Suprapubic skin (tissue), 4 donors: ENCODE data around the gene PRPS2. TPM values are rescaled to one million over a fixed set of nuclear protein-coding genes. Genes with fewer than 3 reads are reported as not detected.

Experiments
- DNase-seq, 2 donors: peaks; one replicate each; pipeline ENCODE4 v3.0.0-alpha.2; 2019; ENCODE audit warnings: low spot score in 2 of 2
- H3K27ac ChIP-seq: fragments of 200-600 bp; sonication (generic); one replicate; pipeline ENCODE4 v1.5.1; 2019
- H3K27me3 ChIP-seq: fragments of 200-600 bp; sonication (generic); one replicate; pipeline ENCODE4 v1.5.1; 2019
- H3K36me3 ChIP-seq: fragments of 200-600 bp; sonication (generic); one replicate; pipeline ENCODE4 v1.5.1; 2019
- H3K4me1 ChIP-seq: fragments of 200-600 bp; sonication (generic); one replicate; pipeline ENCODE4 v1.5.1; 2019
- H3K4me3 ChIP-seq: fragments of 200-600 bp; sonication (generic); one replicate; pipeline ENCODE4 v1.5.1; 2019; ENCODE audit warnings: mild to moderate bottlenecking
- H3K9me3 ChIP-seq: fragments of 200-600 bp; sonication (generic); one replicate; pipeline ENCODE4 v1.5.1; 2019
- CTCF ChIP-seq, 2 donors: fragments of 200-600 bp in 1 of 2; fragments of 450-650 bp in 1 of 2; sonication (generic) in 1 of 2; IDR thresholded peaks; one replicate each; pipeline ENCODE4 v1.5.1; 2016 to 2019; ENCODE audit warnings: antibody characterized with exemption in 2 of 2, mild to moderate bottlenecking in 1 of 2, moderate library complexity in 1 of 2
- EP300 ChIP-seq: sonication (generic); formaldehyde crosslinking; IDR thresholded peaks from one replicate; pipeline ENCODE4 v1.6.1; 2017; ENCODE audit warnings: antibody characterized with exemption
- POLR2A ChIP-seq, 2 donors: fragments of 450-650 bp; IDR thresholded peaks; one replicate each; pipeline ENCODE4 v1.6.1; 2017; ENCODE audit warnings: antibody characterized with exemption in 2 of 2, mild to moderate bottlenecking in 2 of 2, moderate library complexity in 2 of 2
- POLR2AphosphoS5 ChIP-seq, 3 donors: sonication (generic); formaldehyde crosslinking; IDR thresholded peaks; one replicate each; pipeline ENCODE4 v1.6.1; 2017; ENCODE audit warnings: antibody characterized with exemption in 3 of 3
- WGBS: methylation state at CpG from one replicate; pipeline ENCODE4 v1.1.5; 2018; 5-methylcytosine and 5-hydroxymethylcytosine counted together
- total RNA-seq, 4 donors: library from RNA; depleted of rRNA; stranded (reverse); fragments of >200 nt; gene quantifications; one replicate each; pipeline ENCODE4 v1.1.0, GENCODE V29; 2016

Gene PRPS2
- 100 to 1,000 TPM in 1 of 4 donors, 10 to 100 TPM in 3; 48.2 to 119 (median 70.1) TPM for total RNA-seq

- DNase-seq: peak; percentile 80 to 81
- 35% methylated on average over 30 of the region's 113 CpGs for WGBS
- peaks cover 8% of the 10 kb centered on the region for H3K4me1 ChIP-seq
- peak within 1 kb of the TSS; percentile 45 for H3K27ac ChIP-seq
- TF ChIP-seq POLR2AphosphoS5 (IDR thresholded peaks at IDR 0.05) (peak in 1 of 3 donors; percentile 40), POLR2A (IDR thresholded peaks at IDR 0.05) (peak in 1 of 2 donors; percentile 35), CTCF (IDR thresholded peaks at IDR 0.05) (no peak), EP300 (no peak)
- H3K36me3 ChIP-seq: no peaks in the 10 kb centered on the region
- peak within 1 kb of the TSS; percentile 63 for H3K4me3 ChIP-seq
- no peaks in the 10 kb centered on the region for H3K9me3 ChIP-seq
- H3K27me3 ChIP-seq: no peaks in the 10 kb centered on the region
These were observed at the start of gene PRPS2 for GRCh38 chrX:12791257-12792228. Gene PRPS2, plus strand, starts transcription at chrX:12791412. Its CDS starts 86 bp downstream, at chrX:12791498.

GRCh38 chrX:12741416-12741815 is 49.8 kb upstream of the PRPS2 start:
- Histone ChIP-seq H3K4me3 (no peak overlapping the region), H3K36me3 (no peaks in the 10 kb centered on the region), H3K27me3 (no peaks in the 10 kb centered on the region), H3K27ac (no peak overlapping the region), H3K9me3 (no peaks in the 10 kb centered on the region), H3K4me1 (no peaks in the 10 kb centered on the region)
- WGBS: 53% methylated on average over 6 of the region's 6 CpGs
- DNase-seq: no peak
- TF ChIP-seq CTCF (IDR thresholded peaks at IDR 0.05): no peak
- TF ChIP-seq POLR2A (IDR thresholded peaks at IDR 0.05): no peak

GRCh38 chrX:12747433-12747832 is 43.8 kb upstream of the PRPS2 start:
- 85% methylated on average over 1 of the region's 1 CpG for WGBS
- no peak overlapping the region for H3K4me3 ChIP-seq
- no peaks in the 10 kb centered on the region for H3K4me1 ChIP-seq
- TF ChIP-seq CTCF (IDR thresholded peaks at IDR 0.05) (no peak), EP300 (no peak), POLR2AphosphoS5 (IDR thresholded peaks at IDR 0.05) (no peak), POLR2A (IDR thresholded peaks at IDR 0.05) (no peak)
- H3K36me3 ChIP-seq: no peaks in the 10 kb centered on the region
- no peaks in the 10 kb centered on the region for H3K27me3 ChIP-seq
- no peak overlapping the region for H3K27ac ChIP-seq
- no peaks in the 10 kb centered on the region for H3K9me3 ChIP-seq
- no peak for DNase-seq

- H3K4me3 ChIP-seq: no peak overlapping the region
- no peak overlapping the region for H3K27ac ChIP-seq
- TF ChIP-seq POLR2A (IDR thresholded peaks at IDR 0.05) (no peak), CTCF (IDR thresholded peaks at IDR 0.05) (no peak), EP300 (no peak), POLR2AphosphoS5 (IDR thresholded peaks at IDR 0.05) (no peak)
- no peaks in the 10 kb centered on the region for H3K4me1 ChIP-seq
- no peak for DNase-seq
- H3K36me3 ChIP-seq: no peaks in the 10 kb centered on the region
- WGBS: 63% methylated on average over 1 of the region's 1 CpG
- H3K9me3 ChIP-seq: no peaks in the 10 kb centered on the region
- H3K27me3 ChIP-seq: no peaks in the 10 kb centered on the region
These were observed 39.3 kb upstream of the PRPS2 start for GRCh38 chrX:12751887-12752286.

DNA sequence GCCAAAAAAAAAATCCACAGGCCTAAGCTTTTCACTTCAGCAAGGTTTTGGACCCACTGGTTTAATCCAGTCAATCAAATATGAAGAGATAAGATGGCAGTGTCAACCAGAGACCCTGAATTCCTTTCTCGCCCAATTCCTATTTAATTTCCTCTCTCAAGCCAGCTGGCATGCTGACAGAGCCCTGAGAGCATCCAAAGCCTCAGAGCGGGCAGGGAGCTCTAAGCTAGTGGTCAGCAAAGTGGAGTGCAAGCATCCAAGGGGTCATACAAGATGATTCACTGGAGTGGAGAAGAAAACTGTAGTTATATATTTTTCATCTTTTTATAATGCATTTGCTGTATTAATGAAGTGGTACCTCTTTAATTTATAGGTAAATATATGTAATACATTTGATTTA is 37.8 kb upstream of the PRPS2 start:
- H3K27ac ChIP-seq: no peak overlapping the region
- no peaks in the 10 kb centered on the region for H3K9me3 ChIP-seq
- DNase-seq: no peak
- TF ChIP-seq POLR2AphosphoS5 (IDR thresholded peaks at IDR 0.05): no peak
- TF ChIP-seq EP300: no peak
- TF ChIP-seq CTCF (IDR thresholded peaks at IDR 0.05): no peak
- no peak for TF ChIP-seq POLR2A (IDR thresholded peaks at IDR 0.05)
- 78% methylated on average over 2 of the region's 2 CpGs for WGBS
- no peak overlapping the region for H3K4me3 ChIP-seq
- H3K4me1 ChIP-seq: no peaks in the 10 kb centered on the region
- no peaks in the 10 kb centered on the region for H3K27me3 ChIP-seq
- H3K36me3 ChIP-seq: no peaks in the 10 kb centered on the region
